Parathyroid adenoma (tissue), 2 donors: ENCODE data around the gene PRPF8.
"Not testable (repeated sequence)": the region's sequence is repeated elsewhere in the genome, so short reads cannot be mapped to it uniquely, and the experiment has no call there.

Experiments
- H2AFZ ChIP-seq: fragments of 300-600 bp; sonication (generic); one replicate; pipeline ENCODE4 v1.7.0; 2017; ENCODE audit warnings: antibody characterized with exemption, mild to moderate bottlenecking
- H3K27ac ChIP-seq: fragments of 300-600 bp; sonication (generic); one replicate; pipeline ENCODE4 v1.7.0; 2017
- H3K27me3 ChIP-seq: fragments of 300-600 bp; sonication (generic); one replicate; pipeline ENCODE4 v1.7.0; 2017; ENCODE audit warnings: low read length; ENCODE audit not compliant: control insufficient read depth, insufficient read depth
- H3K36me3 ChIP-seq: fragments of 300-600 bp; sonication (generic); one replicate; pipeline ENCODE4 v1.7.0; 2017; ENCODE audit warnings: low read length; ENCODE audit not compliant: control insufficient read depth, insufficient read depth
- H3K4me1 ChIP-seq: fragments of 300-600 bp; sonication (generic); one replicate; pipeline ENCODE4 v1.7.0; 2017; ENCODE audit warnings: control low read depth
- H3K4me2 ChIP-seq: fragments of 300-600 bp; sonication (generic); one replicate; pipeline ENCODE4 v1.7.0; 2017; ENCODE audit warnings: low read length
- H3K4me3 ChIP-seq: fragments of 300-600 bp; sonication (generic); one replicate; pipeline ENCODE4 v1.7.0; 2017; ENCODE audit warnings: low read depth, low read length
- H3K79me2 ChIP-seq: fragments of 300-600 bp; sonication (generic); one replicate; pipeline ENCODE4 v1.7.0; 2017; ENCODE audit warnings: control low read depth
- H3K9ac ChIP-seq: fragments of 300-600 bp; sonication (generic); one replicate; pipeline ENCODE4 v1.7.0; 2017; ENCODE audit warnings: mild to moderate bottlenecking
- H3K9me3 ChIP-seq: fragments of 300-600 bp; sonication (generic); one replicate; pipeline ENCODE4 v1.7.0; 2017; ENCODE audit warnings: low read length; ENCODE audit not compliant: control insufficient read depth
- TF ChIP-seq, protein P1 (sequence below): fragments of 300-600 bp; sonication (generic); IDR thresholded peaks from one replicate; pipeline ENCODE4 v1.7.0; 2017; ENCODE audit warnings: antibody characterized with exemption, mild to moderate bottlenecking
- donor health status: primary hyperparathyroidism.

PRPF8 gene

DNA sequence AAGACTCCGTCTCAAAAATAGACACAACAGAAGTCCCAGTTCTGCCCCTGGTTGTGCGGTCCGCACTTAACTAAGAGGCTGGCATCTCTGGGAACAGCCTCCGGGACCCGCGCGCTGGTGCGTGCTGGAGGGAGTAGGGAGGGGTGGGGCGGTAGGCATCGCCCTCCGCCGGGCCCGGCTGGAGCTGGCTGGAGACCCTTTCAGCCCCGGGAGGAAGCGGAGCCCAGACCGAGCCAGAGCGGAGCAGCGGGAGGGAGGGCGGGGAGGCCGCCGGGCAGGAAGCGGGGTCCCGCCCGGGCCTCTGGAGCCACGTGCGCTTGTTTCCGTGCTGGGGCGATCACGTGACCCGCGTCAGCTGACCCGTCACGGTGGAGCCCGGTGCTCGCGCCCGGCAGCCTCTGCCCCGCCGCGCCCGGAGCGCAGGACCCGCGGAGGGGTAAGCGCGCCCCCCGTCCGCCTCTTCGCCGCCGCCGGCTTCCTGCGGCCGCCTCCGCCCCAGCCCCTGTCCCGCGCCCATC, 39.7 kb upstream of the PRPF8 start, which contains the start of gene WDR81:
Gene WDR81 (plus strand): TSS at position 354 of the 518 bp plus-strand sequence. CDS start 256 bp downstream, outside the sequence.
- Histone ChIP-seq H3K9ac (no peak within 1 kb of the TSS), H3K79me2 (no peaks in the 10 kb centered on the region), H3K9me3 (no peaks in the 10 kb centered on the region), H3K27me3 (no peaks in the 10 kb centered on the region), H3K4me3 (peak within 1 kb of the TSS; percentile 61), H2AFZ (peak within 1 kb of the TSS; percentile 79), H3K4me1 (peaks cover 2% of the 10 kb centered on the region), H3K27ac (peak within 1 kb of the TSS; percentile 41), H3K36me3 (no peaks in the 10 kb centered on the region), H3K4me2 (peak within 1 kb of the TSS; percentile 98)
- TF ChIP-seq, protein P1, sequence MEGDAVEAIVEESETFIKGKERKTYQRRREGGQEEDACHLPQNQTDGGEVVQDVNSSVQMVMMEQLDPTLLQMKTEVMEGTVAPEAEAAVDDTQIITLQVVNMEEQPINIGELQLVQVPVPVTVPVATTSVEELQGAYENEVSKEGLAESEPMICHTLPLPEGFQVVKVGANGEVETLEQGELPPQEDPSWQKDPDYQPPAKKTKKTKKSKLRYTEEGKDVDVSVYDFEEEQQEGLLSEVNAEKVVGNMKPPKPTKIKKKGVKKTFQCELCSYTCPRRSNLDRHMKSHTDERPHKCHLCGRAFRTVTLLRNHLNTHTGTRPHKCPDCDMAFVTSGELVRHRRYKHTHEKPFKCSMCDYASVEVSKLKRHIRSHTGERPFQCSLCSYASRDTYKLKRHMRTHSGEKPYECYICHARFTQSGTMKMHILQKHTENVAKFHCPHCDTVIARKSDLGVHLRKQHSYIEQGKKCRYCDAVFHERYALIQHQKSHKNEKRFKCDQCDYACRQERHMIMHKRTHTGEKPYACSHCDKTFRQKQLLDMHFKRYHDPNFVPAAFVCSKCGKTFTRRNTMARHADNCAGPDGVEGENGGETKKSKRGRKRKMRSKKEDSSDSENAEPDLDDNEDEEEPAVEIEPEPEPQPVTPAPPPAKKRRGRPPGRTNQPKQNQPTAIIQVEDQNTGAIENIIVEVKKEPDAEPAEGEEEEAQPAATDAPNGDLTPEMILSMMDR, result no peak

DNA sequence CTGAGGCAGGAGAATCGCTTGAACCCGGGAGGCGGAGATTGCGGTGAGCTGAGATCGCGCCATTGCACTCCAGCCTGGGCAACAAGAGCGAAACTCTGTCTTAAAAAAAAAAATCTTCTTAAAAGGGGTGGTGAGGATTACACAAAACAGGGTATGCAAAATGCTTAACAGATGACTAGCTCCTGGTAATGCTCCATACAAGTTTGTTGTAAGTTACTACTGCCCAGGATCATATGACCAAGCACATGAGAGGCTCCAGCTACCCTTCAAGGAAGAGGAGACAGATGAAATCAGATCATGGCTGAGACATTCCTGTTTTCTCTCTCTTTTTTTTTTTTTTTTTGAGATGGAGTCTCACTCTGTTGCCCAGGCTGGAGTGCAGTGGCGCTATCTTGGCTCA, 37.4 kb upstream of the PRPF8 start:
- H3K4me2 ChIP-seq, H2AFZ ChIP-seq, H3K9me3 ChIP-seq, H3K27ac ChIP-seq, H3K4me3 ChIP-seq, H3K9ac ChIP-seq, H3K36me3 ChIP-seq, H3K27me3 ChIP-seq, H3K79me2 ChIP-seq: not testable (repeated sequence)
- peaks cover 13% of the 10 kb centered on the region for H3K4me1 ChIP-seq

DNA sequence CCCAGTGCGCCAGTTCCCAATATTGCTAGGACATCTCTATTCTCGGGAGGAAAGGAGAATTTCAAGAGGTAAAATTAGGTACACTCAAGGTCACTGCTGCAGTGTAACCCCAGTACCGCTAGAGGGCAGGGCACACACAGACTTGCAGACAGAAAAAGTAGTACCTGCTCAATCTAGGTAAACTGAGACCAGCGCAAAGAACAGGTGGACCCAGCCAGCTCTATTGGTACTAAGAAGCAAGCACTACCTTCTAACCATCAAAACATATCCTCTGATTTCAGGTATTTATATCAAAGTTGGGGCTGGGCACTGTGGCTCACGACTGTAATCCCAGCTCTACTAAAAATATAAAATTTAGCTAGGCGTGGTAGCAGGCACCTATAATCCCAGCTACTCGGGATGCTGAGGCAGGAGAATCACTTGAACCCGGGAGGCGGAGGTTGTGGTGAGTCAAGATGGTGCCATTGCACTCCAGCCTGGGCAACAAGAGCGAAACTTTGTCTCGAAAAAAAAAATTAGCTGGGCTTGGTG, 36.3 kb upstream of the PRPF8 start:
- no peaks in the 10 kb centered on the region for H3K79me2 ChIP-seq
- no peaks in the 10 kb centered on the region for H3K27me3 ChIP-seq
- H3K9ac ChIP-seq, result no peak overlapping the region
- TF ChIP-seq, protein P1, result peak; percentile 98
- peak overlapping the region; percentile 39 for H3K4me2 ChIP-seq
- H3K9me3 ChIP-seq, result no peaks in the 10 kb centered on the region
- no peak overlapping the region for H3K27ac ChIP-seq
- H2AFZ ChIP-seq, result peak overlapping the region; percentile 51
- H3K36me3 ChIP-seq, result no peaks in the 10 kb centered on the region
- H3K4me3 ChIP-seq, result peak overlapping the region; percentile 27
- H3K4me1 ChIP-seq, result peaks cover 13% of the 10 kb centered on the region

DNA sequence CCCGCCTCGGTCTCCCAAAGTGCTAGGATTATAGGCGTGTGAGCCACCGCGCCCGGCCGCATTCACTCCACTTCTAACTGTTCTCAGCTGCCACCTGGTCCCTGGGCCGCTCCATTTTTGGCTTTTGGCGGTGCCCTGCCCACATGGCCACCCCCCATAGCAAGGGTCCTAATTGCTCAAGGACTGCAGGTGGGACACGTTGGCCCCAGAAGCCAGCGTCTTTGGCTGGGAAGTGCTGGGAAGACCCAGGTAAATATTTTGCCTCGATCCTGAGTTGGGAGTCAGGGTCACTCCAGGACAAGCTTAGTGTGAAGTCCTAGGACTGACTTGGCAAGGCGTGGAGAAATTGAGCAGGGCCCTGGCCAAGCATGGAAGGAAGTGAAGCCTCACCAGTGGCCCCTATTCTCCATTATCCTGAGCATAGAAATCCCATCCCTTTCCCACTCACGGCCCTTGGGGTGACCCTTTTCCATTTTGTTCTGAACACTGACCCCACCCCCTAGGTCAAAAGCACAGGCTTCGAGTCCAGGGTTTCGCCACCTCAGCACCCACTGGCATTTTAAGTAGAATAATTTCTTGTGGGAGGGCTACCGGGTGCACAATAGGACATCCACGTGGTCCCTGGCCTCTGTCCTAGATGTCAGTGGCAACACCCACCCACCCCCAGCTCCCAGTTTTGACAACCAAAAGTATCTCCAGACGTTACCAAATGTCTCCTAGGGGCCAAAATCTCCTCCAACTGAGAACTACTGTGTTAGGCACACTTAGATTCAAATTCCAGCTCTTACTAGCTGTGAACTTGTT, 33.9 kb upstream of the PRPF8 start:
- peak overlapping the region; percentile 98 for H3K4me3 ChIP-seq
- no peaks in the 10 kb centered on the region for H3K36me3 ChIP-seq
- H3K27ac ChIP-seq, result peak overlapping the region; percentile 99
- H3K27me3 ChIP-seq, result no peaks in the 10 kb centered on the region
- H3K4me1 ChIP-seq, result peaks cover 27% of the 10 kb centered on the region
- H3K9ac ChIP-seq, result no peak overlapping the region
- TF ChIP-seq, protein P1, result no peak
- peaks cover 2% of the 10 kb centered on the region for H3K79me2 ChIP-seq
- peak overlapping the region; percentile 37 for H3K4me2 ChIP-seq
- H2AFZ ChIP-seq, result peak overlapping the region; percentile 39
- no peaks in the 10 kb centered on the region for H3K9me3 ChIP-seq

DNA sequence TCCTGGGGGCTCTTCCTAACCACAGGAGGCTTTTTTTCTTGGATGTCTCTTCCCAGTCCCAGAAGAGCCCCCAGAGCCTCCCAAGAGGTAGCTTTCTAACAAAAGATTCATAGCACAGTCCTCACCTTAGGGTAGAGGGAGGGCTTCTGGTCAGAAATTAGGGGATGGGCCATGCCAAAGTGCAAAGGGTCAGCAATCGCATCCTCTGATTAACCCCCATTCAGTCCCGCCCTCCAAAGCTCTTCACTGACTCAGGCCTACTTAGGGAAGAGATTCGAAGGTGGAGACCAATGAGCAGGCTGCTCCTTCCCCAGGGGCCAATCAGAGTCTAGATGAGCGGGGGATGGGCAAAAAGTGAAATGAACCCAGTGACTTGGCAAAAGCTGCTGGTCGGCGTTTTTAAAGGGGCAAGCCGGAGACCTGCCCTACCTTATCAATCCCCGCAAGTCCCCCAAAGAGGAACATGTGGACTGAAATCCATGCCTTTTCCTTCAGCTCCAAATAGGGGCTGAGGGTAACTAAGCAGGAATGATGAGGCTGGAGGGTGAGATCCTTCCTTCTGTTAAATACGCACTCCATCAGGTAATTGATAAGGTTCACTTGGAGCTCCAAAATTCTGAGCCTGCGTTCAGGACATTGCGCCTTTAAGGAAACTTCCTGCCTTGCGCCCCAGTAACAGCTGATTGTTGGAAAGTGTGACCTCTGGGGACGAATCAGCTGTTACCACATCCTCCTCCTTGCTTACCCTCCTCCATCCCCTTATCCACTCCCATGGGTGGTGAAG, 32.4 kb upstream of the PRPF8 start:
- peaks cover 28% of the 10 kb centered on the region for H3K4me1 ChIP-seq
- peak overlapping the region; percentile 99 for H3K27ac ChIP-seq
- H3K79me2 ChIP-seq, result peaks cover 8% of the 10 kb centered on the region
- H3K4me3 ChIP-seq, result peak overlapping the region; percentile 98
- no peaks in the 10 kb centered on the region for H3K9me3 ChIP-seq
- no peaks in the 10 kb centered on the region for H3K36me3 ChIP-seq
- H3K4me2 ChIP-seq, result peak overlapping the region; percentile 99
- H3K9ac ChIP-seq, result peak overlapping the region; percentile 61
- TF ChIP-seq, protein P1, result no peak
- H3K27me3 ChIP-seq, result no peaks in the 10 kb centered on the region
- peak overlapping the region; percentile 74 for H2AFZ ChIP-seq
